Measurements from ENCODE around the gene SLC7A6.

- no peak for TF ChIP-seq CTCF (conservative IDR thresholded peaks at IDR 0.05 in 1 of 2, IDR thresholded peaks at IDR 0.05 in 1 of 2; ENCODE audit: extremely low read depth in 1 of 2, insufficient read depth in 1 of 2, low read depth in 1 of 2, low read length in 2 of 2)
- no peak for TF ChIP-seq EZH2 (IDR thresholded peaks at IDR 0.05; ENCODE audit: borderline replicate concordance, low read length)
Measured at GRCh38 chr16:68283801-68284598, 19.7 kb downstream of the SLC7A6 start.
